ENCODE data around the gene IL33.

Gene IL33

DNA sequence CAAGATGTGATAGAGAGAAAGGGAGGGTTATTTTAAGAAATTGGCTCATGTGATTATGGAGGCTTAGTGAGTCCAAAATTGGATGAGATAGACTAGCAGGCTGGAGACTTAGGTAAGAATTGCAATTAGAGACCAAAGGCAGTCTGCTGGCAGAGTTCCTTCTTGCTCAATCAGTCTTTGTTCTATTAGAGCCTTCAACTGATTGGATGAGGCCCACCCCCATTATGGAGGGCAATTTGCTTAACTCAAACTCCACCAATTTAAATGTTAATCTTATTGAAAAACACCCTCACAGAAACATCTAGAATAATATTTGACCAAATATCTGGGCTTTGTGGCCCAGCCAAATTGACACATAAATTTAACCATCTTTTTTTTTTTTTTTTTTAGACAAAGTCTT, 88.6 kb downstream of the IL33 start:
- Histone ChIP-seq H3K27me3 (ENCODE audit: insufficient read depth, low read length) (no peaks in the 10 kb centered on the region), H3K36me3 (ENCODE audit: insufficient read depth, low read length) (no peaks in the 10 kb centered on the region), H3K9me3 (ENCODE audit: insufficient read depth, low read depth, low read length) (no peaks in the 10 kb centered on the region), H3K9ac (ENCODE audit: low read depth, low read length) (no peak overlapping the region), H3K27ac (ENCODE audit: low read depth, low read length) (no peak overlapping the region), H3K4me3 (ENCODE audit: low read length) (no peak overlapping the region), H3K4me1 (ENCODE audit: insufficient read depth, low read length) (no peaks in the 10 kb centered on the region)

DNA sequence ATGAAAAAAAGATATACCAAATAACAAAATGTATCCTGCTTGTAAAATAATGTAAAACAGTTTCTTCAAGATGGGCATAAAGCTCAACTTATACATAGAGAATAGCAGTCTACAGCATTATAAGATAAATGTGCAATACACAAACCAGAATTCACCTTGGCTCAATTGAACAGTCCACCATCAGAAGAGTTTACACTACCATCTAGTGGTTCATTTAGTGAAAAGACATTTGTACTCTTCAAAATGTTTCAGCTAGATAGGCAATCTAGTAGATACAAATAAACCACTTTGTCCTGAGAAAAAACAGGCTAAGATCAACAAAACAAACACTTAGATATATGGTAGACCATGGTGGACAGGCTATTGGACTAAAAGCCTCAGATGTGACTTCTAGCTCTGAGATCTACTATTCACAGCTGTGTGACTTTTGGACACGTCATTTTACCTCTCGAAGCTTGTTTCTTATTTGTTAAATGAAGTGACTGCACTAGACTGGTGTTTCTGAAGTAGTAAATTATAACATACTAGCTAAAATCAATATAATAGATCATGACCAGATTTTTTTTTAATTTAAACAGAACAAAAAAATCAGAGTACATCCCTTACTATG, 90.5 kb downstream of the IL33 start:
- H3K27me3 ChIP-seq (ENCODE audit: insufficient read depth, low read length) = peaks cover 3% of the 10 kb centered on the region; the same call in 1 of the 2 replicates
- no peaks in the 10 kb centered on the region for H3K9me3 ChIP-seq (ENCODE audit: insufficient read depth, low read depth, low read length)
- no peak overlapping the region for H3K4me3 ChIP-seq (ENCODE audit: low read length)
- H3K36me3 ChIP-seq (ENCODE audit: insufficient read depth, low read length) = no peaks in the 10 kb centered on the region
- no peaks in the 10 kb centered on the region for H3K4me1 ChIP-seq (ENCODE audit: insufficient read depth, low read length)
- no peak overlapping the region for H3K27ac ChIP-seq (ENCODE audit: low read depth, low read length)
- 93% methylated on average over 2 of the region's 2 CpGs for WGBS
- no peak overlapping the region for H3K9ac ChIP-seq (ENCODE audit: low read depth, low read length)
